Activated T-cell treated with anti-CD3 and anti-CD28 coated beads, Interleukin-2, amount 50 U/mL, for 72 hours (primary cell): ENCODE data around the gene KCNIP1. TPM values are rescaled to one million over a fixed set of nuclear protein-coding genes. Genes with fewer than 3 reads are reported as not detected.

Source experiments
- ATAC-seq, 2 donors: fragments of 150-1000 bp; cut with Tn5 transposase; replicated peaks in 1 of 2; 2 replicates each; pipeline ENCODE4 v1.10.0; 2021; ENCODE audit warnings: moderate library complexity in 2 of 2, mild to moderate bottlenecking in 1 of 2
- DNase-seq, 2 donors: peaks; one replicate each; pipeline ENCODE4 v3.0.0; 2021 to 2022; ENCODE audit warnings: mixed read lengths in 1 of 2
- H3K27ac Mint-ChIP-seq: one replicate; pipeline ENCODE4 v1.8.0; 2022; ENCODE audit warnings: mild to moderate bottlenecking, moderate library complexity, mixed read lengths
- H3K27me3 Mint-ChIP-seq: one replicate; pipeline ENCODE4 v1.8.0; 2022; ENCODE audit warnings: low read depth, mixed read lengths
- H3K36me3 Mint-ChIP-seq, 2 donors: one replicate each; pipeline ENCODE4 v1.8.0; 2022; ENCODE audit warnings: mixed read lengths in 2 of 2, mild to moderate bottlenecking in 1 of 2; ENCODE audit not compliant: insufficient read depth in 2 of 2
- H3K4me1 Mint-ChIP-seq: one replicate; pipeline ENCODE4 v1.8.0; 2022; ENCODE audit warnings: low read depth, mixed read lengths
- H3K4me3 Mint-ChIP-seq, 2 donors: one replicate each; pipeline ENCODE4 v1.8.0; 2022; ENCODE audit warnings: mild to moderate bottlenecking in 2 of 2, mixed read lengths in 2 of 2, moderate library complexity in 2 of 2
- H3K9me3 Mint-ChIP-seq, 2 donors: one replicate each; pipeline ENCODE4 v1.8.0; 2022; ENCODE audit warnings: mixed read lengths in 2 of 2
- total RNA-seq, 2 donors: library from RNA; stranded (reverse); gene quantifications; one replicate each; pipeline ENCODE4 v1.2.3, GENCODE V29; 2022

KCNIP1 gene
- total RNA-seq, 2 donors from 2014 or later: not detected

- Mint-ChIP-seq H3K27me3 (peaks cover 33% of the 10 kb centered on the region), H3K4me3 (no peak overlapping the region), H3K4me1 (no peaks in the 10 kb centered on the region), H3K27ac (no peak overlapping the region), H3K36me3 (no peaks in the 10 kb centered on the region), H3K9me3 (no peaks in the 10 kb centered on the region)
- ATAC-seq: no peak
- no peak for DNase-seq
Observed at GRCh38 chr5:170486371-170486770, 17.4 kb upstream of the KCNIP1 start.

GRCh38 chr5:170488570-170488969, 15.2 kb upstream of the KCNIP1 start:
- no peak overlapping the region for H3K4me3 Mint-ChIP-seq
- H3K27me3 Mint-ChIP-seq: peaks cover 31% of the 10 kb centered on the region
- ATAC-seq (no peak), DNase-seq (no peak)
- no peaks in the 10 kb centered on the region for H3K36me3 Mint-ChIP-seq
- H3K27ac Mint-ChIP-seq: no peak overlapping the region
- no peaks in the 10 kb centered on the region for H3K9me3 Mint-ChIP-seq
- no peaks in the 10 kb centered on the region for H3K4me1 Mint-ChIP-seq

- Mint-ChIP-seq H3K9me3 (no peaks in the 10 kb centered on the region), H3K4me3 (no peak overlapping the region), H3K4me1 (no peaks in the 10 kb centered on the region), H3K36me3 (no peaks in the 10 kb centered on the region), H3K27ac (no peak overlapping the region), H3K27me3 (peaks cover 25% of the 10 kb centered on the region)
- DNase-seq: no peak
- no peak for ATAC-seq
Observed at GRCh38 chr5:170489199-170489598, 14.6 kb upstream of the KCNIP1 start.

- Mint-ChIP-seq H3K9me3 (no peaks in the 10 kb centered on the region), H3K4me3 (no peak overlapping the region), H3K4me1 (no peaks in the 10 kb centered on the region), H3K36me3 (no peaks in the 10 kb centered on the region), H3K27ac (no peak overlapping the region), H3K27me3 (peaks cover 25% of the 10 kb centered on the region)
- no peak for ATAC-seq
- no peak for DNase-seq
Observed at GRCh38 chr5:170490381-170490780, 13.4 kb upstream of the KCNIP1 start.

DNA sequence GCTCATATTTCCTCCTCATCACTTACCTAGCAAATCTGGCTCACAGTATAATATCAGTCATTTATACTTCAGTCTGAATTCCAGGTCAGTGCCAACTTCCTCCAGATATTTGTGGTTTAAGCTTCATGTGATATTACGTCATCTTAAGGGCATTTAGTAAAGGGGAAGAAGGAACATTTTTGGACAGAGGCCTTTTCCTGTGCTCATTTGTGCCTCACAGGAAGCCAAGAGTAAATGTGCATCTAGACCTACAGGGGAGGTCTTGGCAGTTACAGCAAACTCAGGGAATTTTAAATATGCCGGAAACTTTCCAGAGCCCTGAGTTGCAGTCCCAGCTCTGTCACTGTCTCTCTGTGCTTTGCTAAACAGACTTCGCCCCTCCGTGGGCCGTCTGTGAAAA, 12.3 kb upstream of the KCNIP1 start:
- Mint-ChIP-seq H3K27ac (no peak overlapping the region), H3K27me3 (peaks cover 30% of the 10 kb centered on the region), H3K4me3 (no peak overlapping the region), H3K36me3 (no peaks in the 10 kb centered on the region), H3K9me3 (no peaks in the 10 kb centered on the region), H3K4me1 (no peaks in the 10 kb centered on the region)
- ATAC-seq (no peak), DNase-seq (no peak)

DNA sequence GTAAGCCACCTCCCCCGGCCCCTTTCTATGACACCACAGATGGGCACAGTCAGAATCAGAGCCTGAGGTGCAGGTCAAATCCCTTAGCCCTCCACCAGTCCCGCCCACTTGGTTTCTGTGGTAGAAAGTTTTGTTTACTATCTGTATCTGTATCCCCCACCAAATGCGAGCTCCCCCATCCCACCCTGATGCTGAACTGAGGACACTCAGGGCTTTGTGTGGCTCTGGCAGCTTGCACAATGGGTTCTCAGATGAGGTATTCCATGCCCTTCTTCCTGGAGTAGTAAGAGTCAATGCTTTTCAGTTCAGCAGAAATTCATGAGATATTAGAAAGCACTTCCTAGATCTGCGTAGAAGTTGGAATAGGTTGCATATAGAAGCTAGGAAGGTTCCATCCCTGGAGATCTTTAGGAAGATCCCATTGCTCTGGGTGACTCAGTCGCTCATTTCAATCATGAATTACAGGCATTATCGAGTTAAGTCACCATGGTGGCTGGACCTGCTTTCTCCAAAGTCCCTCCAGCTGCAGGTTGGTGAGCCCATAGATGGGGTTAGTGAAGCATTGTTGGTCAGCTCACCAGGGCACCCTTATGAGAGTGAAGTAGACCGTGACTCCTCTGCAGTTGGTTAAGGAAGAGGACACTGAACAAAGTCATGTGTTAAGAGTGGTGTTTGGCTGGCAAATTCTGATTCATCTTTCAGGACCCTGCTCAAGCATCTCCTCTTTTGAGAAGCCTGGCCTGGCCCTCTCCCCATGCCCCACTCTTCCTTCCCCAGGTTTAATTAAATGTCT, 10.6 kb upstream of the KCNIP1 start:
- no peaks in the 10 kb centered on the region for H3K36me3 Mint-ChIP-seq
- no peaks in the 10 kb centered on the region for H3K4me1 Mint-ChIP-seq
- DNase-seq: no peak
- ATAC-seq: no peak
- H3K27me3 Mint-ChIP-seq: peaks cover 35% of the 10 kb centered on the region
- H3K9me3 Mint-ChIP-seq: no peaks in the 10 kb centered on the region
- H3K4me3 Mint-ChIP-seq: no peak overlapping the region
- H3K27ac Mint-ChIP-seq: no peak overlapping the region

GRCh38 chr5:170494041-170494440, 9.8 kb upstream of the KCNIP1 start:
- Mint-ChIP-seq H3K4me1 (no peaks in the 10 kb centered on the region), H3K27ac (no peak overlapping the region), H3K36me3 (no peaks in the 10 kb centered on the region), H3K4me3 (no peak overlapping the region), H3K27me3 (peaks cover 30% of the 10 kb centered on the region), H3K9me3 (no peaks in the 10 kb centered on the region)
- ATAC-seq: no peak
- no peak for DNase-seq

GRCh38 chr5:170495825-170496661, 7.8 kb upstream of the KCNIP1 start:
- DNase-seq: no peak
- Mint-ChIP-seq H3K4me3 (no peak overlapping the region), H3K4me1 (no peaks in the 10 kb centered on the region), H3K36me3 (no peaks in the 10 kb centered on the region), H3K27me3 (peaks cover 48% of the 10 kb centered on the region), H3K27ac (no peak overlapping the region), H3K9me3 (no peaks in the 10 kb centered on the region)
- no peak for ATAC-seq

GRCh38 chr5:170496662-170497028, 7.2 kb upstream of the KCNIP1 start:
- H3K36me3 Mint-ChIP-seq: no peaks in the 10 kb centered on the region
- H3K27me3 Mint-ChIP-seq: peaks cover 54% of the 10 kb centered on the region
- no peak for DNase-seq
- H3K27ac Mint-ChIP-seq: no peak overlapping the region
- H3K4me3 Mint-ChIP-seq: no peak overlapping the region
- ATAC-seq: no peak
- H3K4me1 Mint-ChIP-seq: no peaks in the 10 kb centered on the region
- no peaks in the 10 kb centered on the region for H3K9me3 Mint-ChIP-seq

- Mint-ChIP-seq H3K27me3 (peaks cover 62% of the 10 kb centered on the region), H3K9me3 (no peaks in the 10 kb centered on the region), H3K36me3 (no peaks in the 10 kb centered on the region), H3K27ac (no peak overlapping the region), H3K4me3 (no peak overlapping the region), H3K4me1 (no peaks in the 10 kb centered on the region)
- no peak for ATAC-seq
- DNase-seq: no peak
Observed at GRCh38 chr5:170497311-170498038, 6.3 kb upstream of the KCNIP1 start.

DNA sequence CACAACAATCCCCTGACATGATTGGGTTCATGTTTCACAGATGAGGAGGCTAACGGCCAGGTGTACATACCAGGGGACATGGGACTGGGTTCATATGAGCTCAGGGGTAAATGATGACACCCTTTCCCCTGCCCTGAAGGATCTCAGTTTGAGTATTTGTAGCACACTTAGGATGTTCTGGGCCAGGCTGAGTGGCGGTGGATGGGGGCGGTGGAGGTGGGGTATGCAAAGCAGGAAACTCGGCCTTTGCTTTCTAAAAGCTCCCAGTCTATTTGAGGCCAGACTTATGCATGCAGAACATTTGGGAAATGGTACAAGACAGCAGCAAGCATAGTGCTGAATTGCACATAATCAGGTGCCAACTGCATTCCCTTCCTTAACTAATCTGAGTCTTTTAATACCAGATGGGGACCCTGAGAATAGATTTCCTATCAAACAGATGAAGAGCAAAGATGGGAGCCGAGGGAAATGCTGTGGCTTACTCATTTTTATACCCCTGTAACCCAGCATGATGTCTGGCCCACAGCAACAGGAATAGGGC, 4.9 kb upstream of the KCNIP1 start:
- H3K4me3 Mint-ChIP-seq: no peak overlapping the region
- H3K36me3 Mint-ChIP-seq: peaks cover 0 to 2% of the 10 kb centered on the region in 2 donors
- peaks cover 67% of the 10 kb centered on the region for H3K27me3 Mint-ChIP-seq
- no peaks in the 10 kb centered on the region for H3K9me3 Mint-ChIP-seq
- ATAC-seq (no peak), DNase-seq (no peak)
- no peaks in the 10 kb centered on the region for H3K4me1 Mint-ChIP-seq
- H3K27ac Mint-ChIP-seq: no peak overlapping the region

- DNase-seq (no peak), ATAC-seq (no peak)
- Mint-ChIP-seq H3K4me3 (no peak overlapping the region), H3K36me3 (peaks cover 0 to 2% of the 10 kb centered on the region in 2 donors), H3K9me3 (no peaks in the 10 kb centered on the region), H3K27me3 (peaks cover 67% of the 10 kb centered on the region), H3K27ac (no peak overlapping the region), H3K4me1 (no peaks in the 10 kb centered on the region)
Observed at GRCh38 chr5:170499621-170500020, 4.2 kb upstream of the KCNIP1 start.

GRCh38 chr5:170501361-170501760, 2.5 kb upstream of the KCNIP1 start:
- Mint-ChIP-seq H3K4me1 (no peaks in the 10 kb centered on the region), H3K36me3 (peaks cover 0 to 2% of the 10 kb centered on the region in 2 donors), H3K27ac (no peak overlapping the region), H3K4me3 (no peak overlapping the region), H3K9me3 (no peaks in the 10 kb centered on the region), H3K27me3 (peaks cover 65% of the 10 kb centered on the region)
- DNase-seq (no peak), ATAC-seq (no peak)
